ENCODE results near the gene MAGEB3. TPM values are rescaled to one million over a fixed set of nuclear protein-coding genes. Genes with fewer than 3 reads are reported as not detected.

The MAGEB3 gene
- total and polyA plus RNA-seq, 2 donors (not counting 3 experiments of a cell fraction or from before 2014, with no cell fraction given) = not detected

- no peak for FAIRE-seq
- BruUV-seq (replicated peaks) = no TSS peak
- ChIA-PET POLR2A (no interaction called here), CTCF (no interaction called here)
- Histone ChIP-seq H2AFZ (ENCODE audit: low read depth, low read length) (no peak overlapping the region), H3K79me2 (ENCODE audit: control insufficient read depth, insufficient read depth, low read length) (no peaks in the 10 kb centered on the region), H3K4me3 (replicated peaks in 1 of 3; ENCODE audit: insufficient read depth in 1 of 3, low read depth in 1 of 3, low read length in 3 of 3) (no peak overlapping the region), H3K9me3 (replicated peaks; ENCODE audit: control insufficient read depth, insufficient read depth, low read length) (no peaks in the 10 kb centered on the region), H3K27ac (ENCODE audit: insufficient read depth, low read depth, low read length) (no peak overlapping the region), H3K4me2 (ENCODE audit: insufficient read depth, low read length) (no peak overlapping the region), H4K20me1 (replicated peaks; ENCODE audit: control insufficient read depth, extremely low read depth, insufficient read depth, low read length) (no peaks in the 10 kb centered on the region), H3K9ac (replicated peaks; ENCODE audit: extremely low read depth, insufficient read depth, low read length) (no peak overlapping the region), H3K36me3 (ENCODE audit: control insufficient read depth in 2 of 2, extremely low read depth in 1 of 2, insufficient read depth in 2 of 2, low read length in 2 of 2) (no peaks in the 10 kb centered on the region), H3K4me1 (ENCODE audit: control insufficient read depth, extremely low read depth, insufficient read depth, low read length) (no peaks in the 10 kb centered on the region), H3K27me3 (ENCODE audit: control insufficient read depth in 2 of 2, insufficient read depth in 2 of 2, low read length in 2 of 2) (no peaks in the 10 kb centered on the region), H3K9me1 (replicated peaks; ENCODE audit: control insufficient read depth, extremely low read depth, insufficient read depth, low read length) (no peaks in the 10 kb centered on the region)
- dilution Hi-C loops (cut with MboI; ENCODE audit: extremely low pct_ligation_motif_present, low sequenced_read_pairs) (no loop called here), intact Hi-C loops (cut with micrococcal nuclease) (no loop called here)
- DNase-seq (ENCODE audit: low read depth, low spot score) = no peak
- TF ChIP-seq JUN (IDR thresholded peaks at IDR 0.05; ENCODE audit: borderline replicate concordance, insufficient read depth, insufficient read length, low read depth) = no peak
- no peak for TF ChIP-seq MYC (IDR thresholded peaks at IDR 0.05; ENCODE audit: low read depth, low read length)
- no peak for TF ChIP-seq POLR2A (IDR thresholded peaks at IDR 0.05; ENCODE audit: low read depth, low read length)
- no peak for TF ChIP-seq EZH2 (IDR thresholded peaks at IDR 0.05; ENCODE audit: borderline replicate concordance, low read depth, low read length, severe bottlenecking)
- TF ChIP-seq MAX (IDR thresholded peaks at IDR 0.05; ENCODE audit: insufficient read depth, insufficient read length) = no peak
- TF ChIP-seq GATA2 (IDR thresholded peaks at IDR 0.05; ENCODE audit: insufficient read depth, insufficient read length, low read depth, low read length) = no peak
- no peak for TF ChIP-seq POLR2AphosphoS5 (IDR thresholded peaks at IDR 0.05; ENCODE audit: insufficient read depth, low read depth, low read length)
Measured at GRCh38 chrX:30259927-30260326, 29.5 kb downstream of the MAGEB3 start.

- TF ChIP-seq GATA2 (IDR thresholded peaks at IDR 0.05; ENCODE audit: insufficient read depth, insufficient read length, low read depth, low read length) = no peak
- no peak for TF ChIP-seq JUN (IDR thresholded peaks at IDR 0.05; ENCODE audit: borderline replicate concordance, insufficient read depth, insufficient read length, low read depth)
- TF ChIP-seq MYC (IDR thresholded peaks at IDR 0.05; ENCODE audit: low read depth, low read length) = no peak
- no peak for TF ChIP-seq MAX (IDR thresholded peaks at IDR 0.05; ENCODE audit: insufficient read depth, insufficient read length)
- TF ChIP-seq EZH2 (IDR thresholded peaks at IDR 0.05; ENCODE audit: borderline replicate concordance, low read depth, low read length, severe bottlenecking) = no peak
- TF ChIP-seq POLR2AphosphoS5 (IDR thresholded peaks at IDR 0.05; ENCODE audit: insufficient read depth, low read depth, low read length) = no peak
- no peak for TF ChIP-seq CTCF (IDR thresholded peaks at IDR 0.05; ENCODE audit: extremely low read depth in 1 of 2, insufficient read depth in 1 of 2, low read depth in 1 of 2, low read length in 2 of 2)
- no peak for TF ChIP-seq POLR2A (IDR thresholded peaks at IDR 0.05; ENCODE audit: low read depth, low read length)
- no peak for TF ChIP-seq FOS (IDR thresholded peaks at IDR 0.05; ENCODE audit: borderline replicate concordance, insufficient read depth, low read length)
- no TSS peak for BruUV-seq (replicated peaks)
- FAIRE-seq (no peak), DNase-seq (ENCODE audit: low read depth, low spot score) (no peak)
- ChIA-PET POLR2A (no interaction called here), CTCF (no interaction called here)
- Histone ChIP-seq H3K36me3 (ENCODE audit: control insufficient read depth in 2 of 2, extremely low read depth in 1 of 2, insufficient read depth in 2 of 2, low read length in 2 of 2) (no peaks in the 10 kb centered on the region), H3K27ac (ENCODE audit: insufficient read depth, low read depth, low read length) (no peak overlapping the region), H3K27me3 (ENCODE audit: control insufficient read depth in 2 of 2, insufficient read depth in 2 of 2, low read length in 2 of 2) (no peaks in the 10 kb centered on the region), H3K4me3 (replicated peaks in 1 of 3; ENCODE audit: insufficient read depth in 1 of 3, low read depth in 1 of 3, low read length in 3 of 3) (no peak overlapping the region), H3K9me1 (replicated peaks; ENCODE audit: control insufficient read depth, extremely low read depth, insufficient read depth, low read length) (no peaks in the 10 kb centered on the region), H3K4me2 (ENCODE audit: insufficient read depth, low read length) (no peak overlapping the region), H3K79me2 (ENCODE audit: control insufficient read depth, insufficient read depth, low read length) (no peaks in the 10 kb centered on the region), H3K9me3 (replicated peaks; ENCODE audit: control insufficient read depth, insufficient read depth, low read length) (no peaks in the 10 kb centered on the region), H2AFZ (ENCODE audit: low read depth, low read length) (no peak overlapping the region), H3K9ac (replicated peaks; ENCODE audit: extremely low read depth, insufficient read depth, low read length) (no peak overlapping the region), H3K4me1 (ENCODE audit: control insufficient read depth, extremely low read depth, insufficient read depth, low read length) (no peaks in the 10 kb centered on the region), H4K20me1 (replicated peaks; ENCODE audit: control insufficient read depth, extremely low read depth, insufficient read depth, low read length) (no peaks in the 10 kb centered on the region)
- intact Hi-C loops (cut with micrococcal nuclease) (no loop called here), dilution Hi-C loops (cut with MboI; ENCODE audit: extremely low pct_ligation_motif_present, low sequenced_read_pairs) (no loop called here)
Measured at GRCh38 chrX:30261012-30261411, 30.6 kb downstream of the MAGEB3 start.
